Effector memory CD8-positive, alpha-beta T cell (primary cell): ENCODE measurements around the gene ELAC1.

Source experiments
- ATAC-seq: fragments of 150-1000 bp; cut with Tn5 transposase; replicated peaks from 2 replicates; pipeline ENCODE4 v1.10.0; 2021; ENCODE audit warnings: mild to moderate bottlenecking, moderate library complexity
- DNase-seq, 3 experiments: peaks; one replicate each; pipeline ENCODE4 v3.0.0; 2021
- H3K27ac Mint-ChIP-seq, 2 donors: one replicate each; pipeline ENCODE4 v1.8.0; 2022; ENCODE audit warnings: mild to moderate bottlenecking in 2 of 2, mixed read lengths in 2 of 2, moderate library complexity in 2 of 2
- H3K27me3 Mint-ChIP-seq, 2 donors: one replicate each; pipeline ENCODE4 v1.8.0; 2022; ENCODE audit warnings: mixed read lengths in 2 of 2
- H3K36me3 Mint-ChIP-seq: one replicate; pipeline ENCODE4 v1.8.0; 2022; ENCODE audit warnings: mild to moderate bottlenecking, moderate library complexity, mixed read lengths; ENCODE audit not compliant: insufficient read depth
- H3K4me1 Mint-ChIP-seq, 2 donors: one replicate each; pipeline ENCODE4 v1.8.0; 2022; ENCODE audit warnings: low read depth in 2 of 2, mixed read lengths in 2 of 2
- H3K4me3 Mint-ChIP-seq, 2 donors: one replicate each; pipeline ENCODE4 v1.8.0; 2022; ENCODE audit warnings: mild to moderate bottlenecking in 2 of 2, mixed read lengths in 2 of 2, moderate library complexity in 2 of 2
- H3K9me3 Mint-ChIP-seq, 2 donors: one replicate each; pipeline ENCODE4 v1.8.0; 2022; ENCODE audit warnings: mixed read lengths in 2 of 2

Gene ELAC1

DNA sequence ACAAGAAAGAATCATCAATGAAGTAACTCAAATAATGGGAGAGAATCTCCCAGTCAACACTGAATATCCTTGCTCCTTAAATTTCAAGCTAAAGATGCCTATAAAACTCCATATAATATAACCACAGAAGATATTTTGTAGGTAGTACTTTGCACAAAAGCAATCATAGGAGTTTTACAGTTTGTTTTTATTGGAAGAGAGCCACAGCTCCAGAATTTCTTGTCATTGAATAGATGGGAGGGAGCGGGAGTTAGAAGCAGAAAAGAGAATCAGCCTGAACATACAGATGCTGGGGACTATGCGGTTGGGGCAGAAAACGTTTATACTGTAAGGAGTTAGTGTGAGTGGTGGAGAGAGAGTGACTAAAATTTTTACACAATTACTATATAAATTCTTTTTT, 43.9 kb downstream of the ELAC1 start:
- Mint-ChIP-seq H3K4me1 (no peaks in the 10 kb centered on the region), H3K4me3 (no peak overlapping the region), H3K9me3 (no peaks in the 10 kb centered on the region), H3K27me3 (no peaks in the 10 kb centered on the region), H3K36me3 (no peaks in the 10 kb centered on the region), H3K27ac (no peak overlapping the region)
- ATAC-seq (no peak), DNase-seq (no peak)

- DNase-seq (no peak), ATAC-seq (no peak)
- Mint-ChIP-seq H3K4me1 (no peaks in the 10 kb centered on the region), H3K4me3 (no peak overlapping the region), H3K27ac (no peak overlapping the region), H3K36me3 (no peaks in the 10 kb centered on the region), H3K9me3 (no peaks in the 10 kb centered on the region), H3K27me3 (no peaks in the 10 kb centered on the region)
Observed at GRCh38 chr18:51012441-51012840, 44.6 kb downstream of the ELAC1 start.

DNA sequence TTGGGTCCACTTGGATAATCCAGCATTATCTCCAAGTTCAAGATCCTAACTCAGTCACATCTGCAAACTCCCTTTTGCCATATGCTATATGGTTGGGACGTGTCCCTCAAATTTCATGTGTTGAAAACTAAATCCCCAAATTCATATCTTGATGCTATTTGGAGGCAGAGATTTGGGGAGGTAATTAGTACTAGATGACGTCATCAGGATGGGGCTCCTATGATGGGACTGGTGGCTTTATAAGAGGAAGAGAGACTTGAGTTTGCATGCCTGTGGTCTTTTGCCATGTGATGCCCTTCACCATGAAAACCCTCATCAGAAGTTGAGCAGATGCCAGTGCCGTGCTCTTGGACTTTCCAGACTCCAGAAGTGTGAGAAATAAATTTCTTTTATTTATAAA, 45.4 kb downstream of the ELAC1 start:
- H3K27ac Mint-ChIP-seq, result peak overlapping the region in 1 of 2 donors; percentile 31
- no peaks in the 10 kb centered on the region for H3K9me3 Mint-ChIP-seq
- no peak overlapping the region for H3K4me3 Mint-ChIP-seq
- no peak for ATAC-seq
- no peaks in the 10 kb centered on the region for H3K27me3 Mint-ChIP-seq
- DNase-seq, result no peak
- H3K4me1 Mint-ChIP-seq, result peaks cover 0 to 2% of the 10 kb centered on the region in 2 donors
- no peaks in the 10 kb centered on the region for H3K36me3 Mint-ChIP-seq

DNA sequence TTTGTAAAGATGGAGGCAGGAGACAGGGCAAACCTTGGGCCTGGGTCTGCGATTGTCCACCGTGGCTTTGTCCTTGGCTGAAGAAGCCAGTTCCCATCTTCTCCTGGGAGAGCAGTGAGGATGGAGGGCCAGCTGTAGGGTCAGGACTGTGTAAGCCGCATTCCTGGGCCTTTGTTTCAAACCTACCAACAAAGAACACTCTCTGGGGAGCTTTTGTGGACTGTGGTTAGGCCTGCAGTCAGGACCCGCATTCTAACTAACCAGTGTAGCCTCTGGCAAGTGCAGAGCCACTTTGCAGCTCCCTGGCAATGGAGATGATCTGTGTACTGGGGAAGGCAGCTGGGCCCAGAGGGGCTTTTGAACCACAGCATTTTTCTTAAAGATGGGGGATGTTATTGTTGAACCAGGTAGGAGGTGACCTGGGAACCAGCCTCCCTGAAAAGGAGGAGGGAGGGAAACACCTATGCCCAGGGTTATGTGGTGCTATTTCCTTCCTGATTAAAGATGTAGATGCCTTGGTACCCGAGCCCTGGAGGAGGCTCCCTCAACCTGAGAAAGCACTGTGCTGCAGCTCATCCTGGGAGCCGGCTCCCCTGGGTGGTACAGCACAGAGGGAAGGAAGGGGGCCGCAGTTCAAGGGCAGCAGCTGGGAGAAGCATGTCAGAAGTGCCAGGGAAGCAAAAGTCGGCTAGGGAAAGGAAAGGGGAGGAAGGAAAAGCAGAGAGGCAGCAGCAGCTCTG, 49.5 kb downstream of the ELAC1 start:
- H3K36me3 Mint-ChIP-seq, result no peaks in the 10 kb centered on the region
- H3K4me3 Mint-ChIP-seq, result no peak overlapping the region
- no peaks in the 10 kb centered on the region for H3K9me3 Mint-ChIP-seq
- H3K27me3 Mint-ChIP-seq, result no peaks in the 10 kb centered on the region
- peak overlapping the region; percentile 39 to 67 for H3K27ac Mint-ChIP-seq
- peaks cover 0 to 2% of the 10 kb centered on the region in 2 donors for H3K4me1 Mint-ChIP-seq
- ATAC-seq, result no peak
- no peak for DNase-seq

DNA sequence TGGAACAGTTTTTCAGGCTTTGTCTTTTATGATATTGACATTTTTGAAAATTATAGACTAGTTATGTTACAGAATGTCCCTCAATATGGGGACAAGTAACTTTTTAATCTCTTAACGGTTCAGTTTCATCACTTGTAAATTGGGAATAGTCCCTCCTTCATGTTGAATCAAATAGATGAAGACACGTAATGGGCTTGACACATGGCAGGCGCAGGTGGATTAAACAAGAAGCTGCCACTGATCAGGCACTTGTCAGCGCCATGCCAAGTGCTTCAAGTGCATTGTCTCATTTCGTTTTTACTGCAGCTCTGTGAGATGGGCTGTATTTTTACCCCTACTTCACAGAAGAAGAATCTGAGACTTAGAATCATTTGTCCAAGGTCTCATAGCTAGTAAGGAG, 52.7 kb downstream of the ELAC1 start:
- Mint-ChIP-seq H3K36me3 (no peaks in the 10 kb centered on the region), H3K9me3 (no peaks in the 10 kb centered on the region), H3K4me3 (no peak overlapping the region), H3K27ac (no peak overlapping the region), H3K4me1 (peaks cover 0 to 2% of the 10 kb centered on the region in 2 donors), H3K27me3 (no peaks in the 10 kb centered on the region)
- DNase-seq (no peak), ATAC-seq (no peak)

GRCh38 chr18:51021226-51021965, 53.6 kb downstream of the ELAC1 start:
- no peak for ATAC-seq

GRCh38 chr18:51025512-51025911, 57.7 kb downstream of the ELAC1 start:
- DNase-seq (no peak), ATAC-seq (no peak)
- Mint-ChIP-seq H3K9me3 (no peaks in the 10 kb centered on the region), H3K4me1 (peaks cover 18 to 20% of the 10 kb centered on the region in 2 donors), H3K27me3 (no peaks in the 10 kb centered on the region), H3K4me3 (no peak overlapping the region), H3K36me3 (peaks cover 10% of the 10 kb centered on the region), H3K27ac (no peak overlapping the region)

More at GRCh38 chr18:51021226-51021965, 53.6 kb downstream of the ELAC1 start:
- Mint-ChIP-seq H3K36me3 (no peaks in the 10 kb centered on the region), H3K9me3 (no peaks in the 10 kb centered on the region), H3K4me3 (no peak overlapping the region), H3K4me1 (peaks cover 0 to 2% of the 10 kb centered on the region in 2 donors), H3K27me3 (no peaks in the 10 kb centered on the region), H3K27ac (no peak overlapping the region)
- no peak for DNase-seq

GRCh38 chr18:51028201-51028805, 60.5 kb downstream of the ELAC1 start:
- DNase-seq (no peak), ATAC-seq (no peak)

GRCh38 chr18:51029378-51029693, 61.5 kb downstream of the ELAC1 start:
- Mint-ChIP-seq H3K4me3 (peak overlapping the region; percentile 89 to 93), H3K4me1 (peaks cover 32 to 49% of the 10 kb centered on the region in 2 donors), H3K27me3 (no peaks in the 10 kb centered on the region), H3K27ac (peak overlapping the region; percentile 99 to 100), H3K9me3 (no peaks in the 10 kb centered on the region), H3K36me3 (peaks cover 37% of the 10 kb centered on the region)
- ATAC-seq, result no peak
- no peak for DNase-seq

More at GRCh38 chr18:51028201-51028805, 60.5 kb downstream of the ELAC1 start:
- peaks cover 29 to 40% of the 10 kb centered on the region in 2 donors for H3K4me1 Mint-ChIP-seq
- peaks cover 30% of the 10 kb centered on the region for H3K36me3 Mint-ChIP-seq
- H3K27me3 Mint-ChIP-seq, result no peaks in the 10 kb centered on the region
- H3K4me3 Mint-ChIP-seq, result peak overlapping the region in 1 of 2 donors; percentile 93
- no peaks in the 10 kb centered on the region for H3K9me3 Mint-ChIP-seq
- peak overlapping the region; percentile 99 to 100 for H3K27ac Mint-ChIP-seq

DNA sequence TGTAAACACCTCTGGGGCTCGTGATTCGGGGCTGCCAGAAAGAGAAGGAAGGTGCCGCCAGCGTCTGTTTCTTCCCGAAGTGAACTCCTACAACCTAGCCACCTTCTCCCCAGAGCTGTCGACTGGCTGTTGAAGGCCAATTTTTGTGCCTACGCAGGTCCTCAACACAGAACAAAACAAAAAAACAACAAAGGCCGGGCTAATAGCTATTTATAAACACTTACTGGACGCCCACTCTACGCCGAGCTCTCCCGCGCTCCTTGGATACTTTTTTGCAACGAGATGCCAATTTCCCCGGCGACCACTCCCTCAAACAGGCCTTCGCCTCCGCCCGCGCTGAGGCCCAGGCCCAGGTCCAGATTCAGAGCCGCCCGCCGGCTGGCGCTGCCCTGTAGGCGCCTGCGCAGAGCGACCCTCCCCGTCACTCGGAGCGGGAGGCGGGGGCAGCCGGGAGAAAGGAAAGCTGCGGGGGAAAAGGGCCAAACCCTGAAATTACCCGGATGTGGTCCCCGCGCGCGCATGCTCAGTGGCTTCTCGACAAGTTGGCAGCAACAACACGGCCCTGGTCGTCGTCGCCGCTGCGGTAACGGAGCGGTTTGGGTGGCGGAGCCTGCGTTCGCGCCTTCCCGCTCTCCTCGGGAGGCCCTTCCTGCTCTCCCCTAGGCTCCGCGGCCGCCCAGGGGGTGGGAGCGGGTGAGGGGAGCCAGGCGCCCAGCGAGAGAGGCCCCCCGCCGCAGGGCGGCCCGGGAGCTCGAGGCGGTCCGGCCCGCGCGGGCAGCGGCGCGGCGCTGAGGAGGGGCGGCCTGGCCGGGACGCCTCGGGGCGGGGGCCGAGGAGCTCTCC, 62.1 kb downstream of the ELAC1 start, which contains the start of gene SMAD4:
Gene SMAD4, plus strand, starts transcription at position 520 of the 843 bp plus-strand sequence. CDS start 16,834 bp downstream, outside the sequence.
- peak within 1 kb of the TSS; percentile 89 to 96 for H3K4me3 Mint-ChIP-seq
- no peaks in the 10 kb centered on the region for H3K9me3 Mint-ChIP-seq
- H3K4me1 Mint-ChIP-seq, result peaks cover 38 to 55% of the 10 kb centered on the region in 2 donors
- peak; percentile 96 to 97 (median 97) for DNase-seq
- no peaks in the 10 kb centered on the region for H3K27me3 Mint-ChIP-seq
- peak; percentile 81 for ATAC-seq
- H3K36me3 Mint-ChIP-seq, result peaks cover 43% of the 10 kb centered on the region
- H3K27ac Mint-ChIP-seq, result peak within 1 kb of the TSS; percentile 99 to 100

DNA sequence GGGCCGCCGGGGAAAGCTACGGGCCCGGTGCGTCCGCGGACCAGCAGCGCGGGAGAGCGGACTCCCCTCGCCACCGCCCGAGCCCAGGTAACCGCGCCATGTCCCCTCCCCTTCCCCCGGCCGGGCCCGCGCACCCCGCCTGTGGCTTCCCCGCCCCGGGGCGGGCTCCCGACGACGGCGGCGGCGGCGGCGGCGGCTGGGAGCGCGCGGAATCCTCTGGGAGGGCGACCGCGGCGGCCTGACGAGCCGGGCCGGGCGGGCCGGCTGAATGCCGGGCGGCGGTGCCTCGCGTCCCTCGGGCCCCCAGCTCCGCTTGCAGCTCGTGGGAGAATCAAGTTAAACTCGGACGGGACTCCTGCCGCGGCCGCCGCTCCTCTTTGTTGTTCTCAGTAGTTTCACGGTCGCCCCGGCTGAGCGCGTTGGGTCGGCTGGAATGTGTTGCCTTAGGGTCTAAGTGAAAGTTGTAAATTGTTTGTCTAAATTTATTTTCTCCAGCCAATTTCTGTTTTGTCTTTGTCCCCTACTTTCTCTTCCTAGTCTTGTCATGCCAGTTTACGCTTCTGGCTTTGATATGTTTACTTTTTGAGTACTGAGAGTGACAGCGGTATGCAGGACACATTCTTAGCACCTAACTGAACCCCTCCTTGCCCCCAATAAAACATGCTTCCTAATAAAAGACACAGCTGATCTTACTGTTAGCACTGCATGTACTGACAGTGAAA, 62.9 kb downstream of the ELAC1 start:
- H3K4me1 Mint-ChIP-seq, result peaks cover 42 to 63% of the 10 kb centered on the region in 2 donors
- peak; percentile 70 for ATAC-seq
- no peaks in the 10 kb centered on the region for H3K27me3 Mint-ChIP-seq

DNA sequence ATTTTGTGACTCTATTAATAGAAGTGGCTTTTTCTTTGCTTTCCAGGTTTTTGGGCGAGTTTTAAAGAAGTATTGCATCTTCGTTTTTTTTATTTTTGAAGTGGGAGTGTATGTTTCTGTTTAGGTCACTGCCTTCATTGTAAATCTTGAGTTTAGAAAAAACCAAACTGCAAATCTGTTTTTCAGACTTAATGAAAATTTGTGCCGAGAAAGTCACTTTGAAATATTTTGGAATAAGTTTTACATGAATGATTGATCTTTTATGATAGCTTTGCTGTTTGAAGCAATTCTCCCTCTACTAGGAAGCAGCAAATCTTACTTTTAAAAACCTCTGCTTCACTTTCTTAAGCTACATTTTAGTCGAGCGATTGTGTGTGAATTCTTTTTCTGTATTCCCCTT, 64.4 kb downstream of the ELAC1 start:
- DNase-seq (no peak), ATAC-seq (no peak)
- H3K4me1 Mint-ChIP-seq, result peaks cover 45 to 69% of the 10 kb centered on the region in 2 donors
- H3K4me3 Mint-ChIP-seq, result peak overlapping the region; percentile 84 to 96
- peaks cover 45% of the 10 kb centered on the region for H3K36me3 Mint-ChIP-seq
- no peaks in the 10 kb centered on the region for H3K27me3 Mint-ChIP-seq
- H3K9me3 Mint-ChIP-seq, result no peaks in the 10 kb centered on the region
- peak overlapping the region; percentile 68 to 94 for H3K27ac Mint-ChIP-seq

More for the DNA sequence above, 62.9 kb downstream of the ELAC1 start:
- Mint-ChIP-seq H3K27ac (peak overlapping the region; percentile 99 to 100), H3K4me3 (peak overlapping the region; percentile 84 to 96), H3K9me3 (no peaks in the 10 kb centered on the region), H3K36me3 (peaks cover 45% of the 10 kb centered on the region)
- DNase-seq, result peak; percentile 54 to 59 (median 55)
